HG02938 (cell line): ENCODE measurements around the gene NSG2.

Source experiments
- ATAC-seq: cut with Tn5 transposase; IDR thresholded peaks from one replicate; pipeline ENCODE4 v1.9.1; 2021; ENCODE audit warnings: mild to moderate bottlenecking, moderate library complexity; ENCODE audit not compliant: unreplicated experiment

NSG2 gene

DNA sequence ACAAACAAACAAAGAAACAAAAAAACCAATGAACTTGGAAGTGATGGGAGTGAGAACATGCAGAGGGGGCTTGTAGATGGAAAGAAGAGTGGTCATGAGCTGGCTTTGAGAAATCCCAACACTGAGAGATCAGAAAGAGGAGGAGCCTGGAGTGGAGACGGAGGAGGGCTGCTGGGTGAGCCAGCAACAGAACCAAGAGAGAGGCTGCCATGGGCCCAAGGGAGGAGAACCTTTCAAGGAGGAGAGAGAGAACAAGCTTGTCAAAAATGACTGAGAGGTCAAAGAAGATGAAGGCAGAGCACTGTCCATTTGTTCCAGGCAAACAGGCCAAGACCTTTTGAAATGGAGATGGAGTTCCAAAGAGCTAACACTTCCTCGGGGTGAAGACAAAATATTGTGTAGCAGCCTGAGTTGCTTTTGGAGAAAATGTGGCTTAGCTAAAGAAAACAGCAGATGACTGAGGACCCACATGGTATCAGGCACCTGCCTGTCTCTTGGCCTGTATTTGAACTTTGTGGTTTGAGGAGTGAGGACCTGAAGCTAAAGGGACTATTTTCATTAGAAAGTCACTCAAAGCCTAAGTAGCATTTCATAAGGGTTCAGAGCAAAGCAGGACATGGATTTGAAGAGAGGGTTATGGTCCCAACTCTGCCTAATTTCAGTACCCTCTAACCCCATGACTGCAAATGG is 13.1 kb downstream of the NSG2 start:
- ATAC-seq = no peak

DNA sequence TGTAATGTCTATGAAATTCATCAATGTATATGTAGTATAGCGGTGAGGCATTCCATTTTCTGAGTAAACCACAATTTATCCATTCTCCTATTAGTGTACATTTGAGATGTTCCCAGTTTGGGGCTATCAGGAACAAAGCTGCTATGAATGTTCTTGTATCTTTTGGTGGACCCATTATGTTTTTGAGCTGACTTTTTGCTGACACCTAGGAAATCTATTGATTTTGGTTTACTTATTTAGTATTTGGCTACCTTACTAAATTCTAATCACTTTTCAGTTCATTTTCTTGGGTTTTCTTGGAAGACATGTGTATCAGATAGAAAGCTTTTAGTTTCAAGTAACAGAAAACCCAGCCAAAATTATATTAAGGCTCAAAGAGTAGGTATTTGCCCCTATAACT is 13.7 kb downstream of the NSG2 start:
- ATAC-seq = no peak

DNA sequence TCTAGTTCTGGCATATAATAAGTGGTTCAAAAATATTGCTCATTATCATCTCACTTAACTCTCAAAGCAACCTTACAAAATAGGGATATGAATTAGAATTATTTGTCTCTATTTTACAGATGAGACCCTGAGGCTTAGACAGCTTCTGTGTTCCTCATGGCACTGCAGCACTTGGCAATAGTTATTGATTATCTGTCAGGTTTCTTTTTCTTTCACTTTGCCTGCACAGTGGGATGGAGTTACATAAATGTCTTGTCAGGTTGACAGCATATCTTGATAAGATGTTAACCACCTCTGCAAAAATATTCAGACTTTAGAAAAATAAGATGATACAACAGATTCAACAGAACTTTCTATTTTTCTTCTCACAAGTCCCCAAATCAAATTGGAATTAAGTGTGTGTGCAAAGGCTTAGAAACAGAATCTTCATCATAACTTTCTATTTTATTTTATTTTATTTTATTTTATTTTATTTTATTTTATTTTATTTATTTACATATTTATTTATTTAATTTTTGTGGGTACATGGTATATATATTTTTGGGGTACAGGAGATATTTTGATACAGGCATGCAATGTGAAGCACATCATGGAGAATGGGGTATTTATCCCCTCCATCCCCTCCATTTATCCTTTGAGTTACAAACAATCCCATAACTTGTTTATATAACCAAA is 17.7 kb downstream of the NSG2 start:
- ATAC-seq = no peak

DNA sequence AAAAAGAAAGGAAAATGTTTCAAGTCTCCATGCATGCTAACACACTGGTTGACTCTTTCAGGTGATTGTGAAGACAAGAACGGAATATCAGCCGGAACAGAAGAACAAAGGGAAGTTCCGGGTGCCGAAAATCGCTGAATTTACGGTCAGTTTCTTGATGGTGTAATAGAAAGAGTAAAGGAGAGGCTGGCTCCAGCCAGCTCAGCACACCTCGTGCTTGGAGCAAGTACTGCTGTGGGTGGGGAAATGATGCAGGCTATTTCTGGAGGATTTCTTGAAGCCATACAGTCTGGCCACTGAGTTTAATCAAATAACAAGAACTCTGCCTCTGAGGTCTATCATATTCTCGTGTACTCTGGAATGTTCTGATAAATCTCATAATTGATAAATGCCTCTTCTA is 18.7 kb downstream of the NSG2 start:
- no peak for ATAC-seq

DNA sequence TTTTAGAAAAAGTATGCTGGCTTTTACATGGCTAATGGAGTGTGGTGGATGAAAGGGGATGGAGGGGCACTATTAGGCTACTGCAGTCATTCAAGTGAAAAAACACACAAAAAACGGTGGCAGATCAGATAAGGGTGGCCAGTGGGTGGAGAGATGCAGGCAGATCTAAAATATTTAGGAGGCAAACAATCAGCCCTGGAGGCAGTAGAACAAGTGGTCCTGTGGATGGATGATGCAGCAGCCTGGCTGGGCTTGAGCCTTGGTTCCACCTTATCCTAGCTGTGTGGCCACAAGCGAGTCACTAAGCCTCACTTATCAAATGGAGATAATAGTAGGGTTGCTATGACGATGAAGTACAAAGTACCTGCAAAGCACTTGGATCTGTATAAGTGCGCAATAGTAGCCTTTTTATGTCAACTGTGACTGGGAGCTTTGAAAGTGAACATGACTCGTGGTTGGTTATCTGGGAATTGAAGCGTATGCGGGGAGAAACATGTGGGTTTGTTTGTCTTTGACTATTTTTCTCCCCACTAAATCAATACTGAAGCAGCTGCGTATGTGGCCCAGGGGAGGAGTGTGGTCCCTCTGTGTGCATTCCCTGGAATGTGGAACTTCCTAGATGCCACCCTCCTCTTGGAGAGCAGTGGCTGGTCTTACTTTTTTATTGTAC is 20.2 kb downstream of the NSG2 start:
- no peak for ATAC-seq

DNA sequence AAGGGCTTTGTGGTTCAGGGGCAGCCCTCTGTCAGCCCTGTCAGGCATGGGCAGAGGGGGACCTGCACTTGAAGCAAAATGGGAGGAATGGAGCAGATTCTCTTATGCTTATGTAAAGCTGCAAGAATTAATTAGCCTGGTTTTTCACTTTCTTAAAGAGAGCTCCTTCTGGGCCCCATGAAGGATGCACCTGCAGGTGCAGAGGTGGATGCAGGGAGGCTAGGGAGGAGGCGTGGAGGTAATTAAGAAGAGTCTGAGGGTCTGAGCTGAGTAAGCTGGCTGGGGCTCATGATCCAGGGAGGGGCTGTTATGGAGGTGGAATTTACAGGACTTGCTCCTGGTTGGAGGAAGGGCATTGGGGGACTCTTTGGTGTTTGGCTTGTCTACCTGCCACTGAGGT is 22.0 kb downstream of the NSG2 start:
- ATAC-seq = no peak

DNA sequence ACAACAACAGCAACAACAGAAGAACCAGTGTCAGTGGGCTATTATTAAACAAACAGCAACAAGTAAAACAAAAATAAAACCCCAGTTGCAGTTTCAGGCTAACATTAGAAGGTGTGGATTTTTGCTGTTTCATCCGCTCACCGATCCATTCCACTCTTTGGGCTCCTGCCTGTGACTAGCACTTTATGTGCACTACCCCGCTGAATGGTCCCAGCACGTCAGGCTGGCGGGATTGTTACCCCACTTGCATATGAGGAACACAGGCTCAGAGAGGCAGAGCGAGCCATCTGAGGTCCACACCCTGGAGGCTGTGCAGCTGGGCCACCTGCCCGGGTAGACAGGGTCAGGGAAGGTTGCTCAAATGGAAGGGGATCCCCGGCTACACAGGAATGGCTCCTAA is 26.0 kb downstream of the NSG2 start:
- no peak for ATAC-seq

DNA sequence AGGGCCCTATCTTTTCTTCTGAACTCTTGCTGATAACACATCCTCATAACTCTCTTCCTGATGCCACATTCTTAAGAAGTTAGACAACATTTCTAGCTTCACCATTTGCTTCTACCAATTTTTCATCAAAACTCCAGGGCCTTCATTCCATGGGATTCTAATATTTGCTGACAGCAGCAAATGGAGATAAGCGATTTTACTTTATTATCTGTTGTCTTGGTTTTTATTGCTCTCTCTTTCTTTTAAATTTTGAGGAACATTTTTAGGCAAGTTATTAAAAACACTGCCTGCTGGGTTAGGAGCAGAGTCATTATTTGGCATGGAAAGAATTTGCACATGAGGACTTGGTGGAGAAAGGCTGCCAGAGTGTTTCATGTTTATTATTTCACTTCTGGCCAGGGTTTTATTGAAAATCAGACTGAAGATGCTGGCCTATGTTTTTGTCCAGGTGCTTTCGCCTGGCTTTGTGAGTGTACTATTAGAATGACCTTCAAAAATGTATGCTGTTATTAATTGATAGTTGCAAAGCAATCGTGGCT is 27.7 kb downstream of the NSG2 start:
- ATAC-seq = no peak

DNA sequence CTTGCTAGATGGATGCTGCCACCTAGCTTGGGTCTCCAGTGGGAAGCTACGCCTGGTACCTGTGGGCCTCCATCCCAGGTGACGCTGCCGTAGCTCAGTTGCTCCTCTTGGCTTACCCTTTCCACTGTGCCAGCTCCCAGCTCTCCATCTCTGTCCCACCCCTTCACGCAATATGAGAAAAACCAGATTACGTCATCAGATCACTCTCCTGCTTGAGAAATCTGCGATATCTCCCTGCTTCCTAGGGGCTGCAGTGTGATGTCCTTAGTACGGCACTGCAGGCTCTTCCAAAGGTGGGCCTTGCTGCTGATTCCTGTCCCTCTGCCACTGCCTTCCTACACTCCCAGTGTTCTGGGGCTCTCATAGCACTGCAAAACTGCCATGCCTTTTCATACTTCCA is 28.9 kb downstream of the NSG2 start:
- ATAC-seq = no peak

DNA sequence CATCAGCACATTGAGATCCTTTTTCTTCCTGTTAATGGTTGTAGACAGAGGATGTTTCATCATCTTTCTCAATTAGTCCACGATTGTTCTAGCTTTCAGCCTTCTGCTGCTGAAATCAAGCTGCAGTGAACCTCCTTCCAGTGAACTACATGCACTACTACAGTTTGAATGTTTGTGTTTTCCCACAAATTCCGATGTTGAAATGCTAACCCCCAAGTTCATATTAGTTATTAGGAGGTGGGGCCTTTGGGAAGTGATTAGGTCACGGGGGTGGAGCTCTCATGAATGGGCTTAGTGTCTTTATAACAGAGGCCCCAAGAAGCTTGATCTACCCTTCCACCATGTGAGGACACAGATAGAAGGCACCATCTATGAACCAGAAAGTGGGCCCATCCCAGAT is 32.9 kb downstream of the NSG2 start:
- no peak for ATAC-seq

DNA sequence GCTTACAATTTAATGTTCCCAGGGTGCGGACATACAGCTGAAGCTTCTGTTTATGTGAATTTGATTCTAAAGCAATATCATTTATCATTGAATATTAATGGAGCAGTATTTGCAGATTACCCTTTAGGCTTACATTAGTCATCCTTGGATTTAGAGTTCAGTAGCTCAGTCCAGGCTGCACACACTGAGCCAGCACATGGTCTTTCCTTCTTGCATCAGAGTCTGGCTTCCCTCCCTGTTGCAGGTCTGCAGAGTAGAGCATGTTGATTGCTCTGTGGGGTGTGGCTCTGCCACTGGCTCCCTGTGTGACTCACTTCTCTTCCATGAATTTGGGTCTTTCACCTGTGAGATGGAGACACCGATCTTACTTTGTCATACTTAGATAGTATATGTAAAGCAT is 36.8 kb downstream of the NSG2 start:
- no peak for ATAC-seq

DNA sequence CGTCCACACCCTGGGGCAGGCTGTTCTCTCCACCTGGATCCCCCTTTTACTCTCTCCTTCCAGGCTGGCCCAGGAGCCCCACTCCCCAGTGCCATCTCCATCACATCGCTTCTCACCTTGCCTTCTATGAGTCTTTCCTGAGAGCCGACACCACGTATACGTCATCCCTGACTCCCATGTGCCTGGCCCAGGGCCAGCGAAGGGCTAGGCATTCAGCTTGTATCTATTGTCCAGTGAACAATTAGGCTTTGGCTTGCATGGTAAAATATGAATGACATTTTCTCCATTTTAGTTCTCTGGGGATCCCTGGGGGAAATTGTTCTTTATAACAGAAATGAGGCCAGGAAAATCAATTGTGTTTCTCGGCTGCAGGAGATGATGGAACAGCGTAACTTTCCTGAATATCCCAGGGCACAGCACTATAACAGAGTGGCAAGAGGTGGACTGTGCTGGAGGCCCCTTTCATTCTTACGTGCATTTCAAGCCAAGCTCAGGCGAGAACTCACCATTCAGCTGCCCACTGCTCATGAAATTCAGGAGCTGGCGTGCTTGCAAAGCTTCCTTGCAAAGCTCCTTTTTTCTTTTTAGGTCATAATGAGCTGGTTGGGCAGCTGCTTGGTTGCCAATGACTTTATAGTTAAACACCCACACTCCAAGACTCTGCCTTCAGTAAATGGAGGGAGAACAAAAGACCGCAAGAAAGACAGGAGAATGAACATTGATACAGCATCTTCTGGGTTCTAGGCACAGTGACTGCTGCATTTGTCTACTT is 37.7 kb downstream of the NSG2 start:
- ATAC-seq = no peak

DNA sequence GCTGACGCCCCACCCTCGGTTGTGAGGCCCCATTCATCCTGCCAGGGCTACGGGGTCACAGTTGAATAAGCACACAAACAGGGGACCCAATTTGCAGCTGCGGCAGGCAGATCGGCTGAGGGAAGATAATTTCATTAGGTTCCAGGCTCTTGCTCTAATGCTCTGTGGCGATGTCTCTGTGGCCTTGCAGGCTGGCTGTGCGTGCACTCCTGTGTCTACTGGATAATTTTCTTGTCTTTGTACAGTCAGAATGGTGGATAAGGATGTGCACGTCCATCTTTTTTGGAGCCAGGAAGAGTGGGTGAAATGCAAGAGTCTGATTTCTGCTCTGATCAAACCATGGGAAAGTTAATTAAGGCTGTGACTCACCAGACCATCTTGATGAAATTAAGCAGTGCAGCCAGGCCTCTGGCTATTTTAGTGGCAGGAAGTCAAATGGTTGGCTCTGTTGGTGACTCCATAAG is 39.2 kb downstream of the NSG2 start:
- no peak for ATAC-seq

DNA sequence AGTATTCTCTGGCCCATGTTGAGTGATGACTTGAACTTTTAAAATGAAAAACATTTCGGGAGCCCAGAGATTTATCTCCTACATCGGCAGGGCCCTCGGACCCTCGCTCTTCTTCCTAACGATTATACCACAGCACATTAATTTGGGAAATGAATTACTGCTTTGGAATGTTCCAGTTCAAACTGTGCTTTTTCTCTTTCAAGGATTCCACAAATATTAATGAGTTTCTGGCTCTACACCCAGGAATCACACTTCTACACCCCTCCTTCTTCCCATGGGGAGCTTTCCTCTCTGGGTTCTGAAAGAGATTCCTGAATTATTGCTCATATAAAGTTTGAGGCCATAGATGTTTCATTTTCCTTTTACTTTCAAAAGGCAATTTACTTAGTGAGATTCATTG is 41.2 kb downstream of the NSG2 start:
- ATAC-seq = no peak

DNA sequence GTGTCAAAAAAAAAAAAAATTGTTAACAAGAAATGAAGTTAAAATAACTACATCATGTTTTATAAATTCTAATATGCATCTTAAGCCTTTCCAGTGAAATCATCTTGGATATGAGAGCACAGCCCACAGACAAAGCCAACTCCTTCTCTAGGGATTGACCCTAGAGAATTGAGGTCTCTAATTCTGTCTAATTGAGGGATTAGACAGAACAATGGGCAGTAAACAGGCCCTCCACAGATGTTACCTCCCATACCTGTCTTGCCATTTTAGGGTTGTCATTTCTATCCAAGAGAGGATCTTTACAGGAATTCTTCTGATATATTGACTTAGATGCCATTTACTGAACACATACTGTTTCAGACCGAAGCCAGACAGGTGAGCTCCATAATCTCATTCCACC is 42.3 kb downstream of the NSG2 start:
- no peak for ATAC-seq

DNA sequence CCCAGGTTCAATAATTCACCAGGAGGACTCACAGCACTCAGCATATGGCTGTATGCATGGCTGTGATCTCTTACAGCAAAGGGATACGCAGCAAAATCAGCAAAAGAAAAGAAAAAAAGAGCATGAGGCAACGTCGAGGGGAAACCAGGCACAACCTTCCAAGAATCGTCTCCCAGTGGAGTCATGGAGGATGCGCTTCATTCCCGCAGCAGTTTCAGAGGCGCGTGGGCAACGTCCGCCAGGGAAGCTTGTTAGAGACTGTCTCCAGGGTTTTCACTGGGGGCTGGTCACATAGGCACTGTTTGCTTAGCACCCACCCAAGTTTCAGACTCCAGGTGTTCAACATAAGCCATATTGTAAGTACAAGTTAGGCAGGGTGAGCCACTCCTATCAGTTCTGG is 44.6 kb downstream of the NSG2 start:
- no peak for ATAC-seq

DNA sequence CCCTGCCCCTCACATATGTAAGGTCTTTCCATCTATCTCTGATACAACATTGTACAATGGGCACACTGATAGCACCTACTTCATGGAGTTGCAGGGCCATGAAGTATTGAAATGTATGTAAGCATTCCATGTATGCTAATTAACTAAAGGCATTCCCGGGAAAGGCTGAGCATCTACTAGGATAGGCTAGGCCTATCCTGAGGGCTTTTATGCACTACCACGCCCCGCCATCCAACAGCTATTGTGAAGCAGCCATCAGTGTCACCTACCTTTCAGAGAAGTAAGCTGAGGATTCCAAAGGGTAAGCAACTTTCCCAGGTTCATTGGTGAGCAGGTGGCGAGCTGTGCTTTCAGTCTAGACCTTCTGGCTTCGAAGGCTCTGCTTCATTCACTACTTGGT is 47.6 kb downstream of the NSG2 start:
- no peak for ATAC-seq

DNA sequence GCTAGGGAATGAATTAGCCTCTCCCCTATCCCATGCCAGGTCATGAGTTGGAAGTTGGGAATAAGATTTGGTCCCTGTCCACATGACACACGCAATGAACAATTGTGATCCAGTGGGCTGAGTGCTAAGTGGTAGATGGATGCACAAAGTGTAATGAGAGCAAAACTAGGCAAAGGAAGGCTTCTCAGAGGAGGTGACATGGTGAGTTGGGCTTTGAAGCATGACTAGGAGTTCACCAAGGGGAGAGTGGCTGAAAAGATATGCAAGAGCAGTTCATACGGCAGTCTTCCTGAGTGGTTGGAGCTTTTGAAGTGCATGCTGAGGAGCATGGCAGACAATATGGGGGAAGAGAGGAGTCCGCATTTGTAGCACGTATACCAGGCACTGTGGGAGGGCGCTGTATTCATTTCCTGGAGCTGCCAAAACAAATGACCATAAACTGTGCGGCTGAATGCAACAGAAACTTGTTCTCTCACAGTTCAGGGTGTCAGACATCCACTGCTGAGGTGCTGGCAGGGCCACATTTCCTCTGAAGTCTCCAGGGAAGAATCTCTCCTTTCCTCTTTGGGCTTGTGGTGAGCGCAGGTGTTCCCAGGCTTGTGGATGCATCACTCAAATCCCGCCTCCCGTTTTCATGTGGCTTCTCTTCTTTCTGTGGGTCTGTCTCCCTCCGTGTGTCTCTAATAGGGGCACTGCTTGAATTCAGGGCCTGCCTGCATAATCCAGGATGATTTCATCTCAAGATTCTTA is 49.5 kb downstream of the NSG2 start:
- ATAC-seq = no peak

DNA sequence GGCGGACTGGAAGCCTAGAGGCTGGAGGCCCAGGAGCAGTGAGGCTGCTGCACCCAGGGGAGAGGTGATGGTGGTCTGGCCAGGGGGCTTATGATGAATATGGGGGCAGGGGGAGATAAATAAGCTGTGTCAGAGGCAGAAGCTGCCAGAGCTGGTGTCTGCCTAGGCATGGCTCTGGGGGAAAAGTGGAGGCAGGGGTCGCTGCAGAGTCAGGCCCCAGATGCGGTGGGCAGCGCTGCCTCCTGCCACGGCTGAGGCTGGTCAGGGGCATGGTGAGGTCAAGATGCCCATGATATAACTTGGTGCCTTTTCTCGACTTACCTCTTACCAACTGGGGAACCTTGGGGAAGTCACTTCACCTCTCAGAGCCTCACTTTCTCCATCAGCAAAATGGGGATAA is 51.1 kb downstream of the NSG2 start:
- ATAC-seq = no peak

DNA sequence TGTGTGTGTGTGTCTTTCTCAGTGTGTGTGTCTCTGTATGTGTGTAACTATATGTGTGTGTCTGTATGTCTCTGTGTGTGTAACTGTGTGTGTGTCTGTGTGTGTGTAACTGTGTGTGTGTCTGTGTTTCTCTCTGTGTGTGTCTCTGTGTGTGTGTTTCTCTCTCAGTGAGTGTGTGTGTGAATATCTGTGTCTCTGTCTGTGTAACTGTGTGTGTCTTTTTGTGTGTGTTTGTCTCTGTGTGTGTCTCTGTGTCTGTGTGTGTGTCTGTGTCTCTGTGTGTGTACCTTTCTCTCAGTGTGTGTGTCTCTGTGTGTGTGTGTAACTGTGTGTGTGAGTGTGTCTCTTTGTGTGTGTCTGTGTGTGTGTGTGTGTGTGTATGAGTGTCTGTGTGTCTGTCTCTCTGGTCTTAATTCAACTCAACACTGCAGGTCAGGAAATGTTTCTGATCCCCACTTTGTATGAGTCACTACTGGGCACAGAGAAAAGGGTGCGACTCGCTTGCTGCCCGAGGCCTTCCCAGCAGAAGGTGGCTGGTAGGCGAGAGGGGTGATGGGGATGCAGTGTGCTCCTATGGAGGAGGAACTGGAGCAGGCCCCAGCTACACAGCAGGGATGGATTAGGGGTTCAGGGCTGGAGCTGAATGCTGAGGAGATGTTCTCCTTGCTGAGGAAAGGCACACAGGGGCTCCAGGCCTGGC is 52.1 kb downstream of the NSG2 start:
- ATAC-seq = no peak
